PFSK-1 (cell line): ENCODE results near the gene CPAMD8.

ENCODE experiments used
- FOXP2 ChIP-seq: optimal IDR thresholded peaks from 2 replicates; pipeline ENCODE3; 2011; ENCODE audit warnings: borderline replicate concordance, control low read depth, inconsistent platforms; ENCODE audit not compliant: insufficient read depth; ENCODE audit errors: extremely low read length, extremely low read depth
- POLR2AphosphoS5 ChIP-seq: IDR thresholded peaks from 2 replicates; pipeline ENCODE4 v1.6.1; 2012; ENCODE audit warnings: low read depth, mild to moderate bottlenecking, control low read depth, low read length, moderate library complexity
- REST ChIP-seq, 2 experiments: IDR thresholded peaks; 2 replicates each; pipeline versions ENCODE4 v1.6.1 to v1.8.0; 2011 to 2012; ENCODE audit warnings: low read depth in 2 of 2, low read length in 2 of 2, control low read depth in 1 of 2, inconsistent platforms in 1 of 2, mild to moderate bottlenecking in 1 of 2, moderate library complexity in 1 of 2; ENCODE audit not compliant: insufficient read depth in 1 of 2
- SIN3A ChIP-seq: IDR thresholded peaks from 2 replicates; pipeline ENCODE4 v1.6.1; 2012; ENCODE audit warnings: mild to moderate bottlenecking, low read length, moderate library complexity, borderline replicate concordance; ENCODE audit not compliant: insufficient read depth
- TAF1 ChIP-seq: IDR thresholded peaks from 2 replicates; pipeline ENCODE4 v1.6.1; 2012; ENCODE audit warnings: low read length, control low read depth, borderline replicate concordance; ENCODE audit not compliant: insufficient read depth

CPAMD8 gene

GRCh38 chr19:16976446-16976845 is 50.2 kb downstream of the CPAMD8 start:
- TF ChIP-seq TAF1 (no peak), POLR2AphosphoS5 (no peak), REST (IDR thresholded peaks at IDR 0.05; ENCODE audit: insufficient read depth in 1 of 2, low read depth in 2 of 2, low read length in 2 of 2) (no peak), SIN3A (no peak), FOXP2 (no peak)

GRCh38 chr19:16970821-16971220 is 55.8 kb downstream of the CPAMD8 start:
- TF ChIP-seq POLR2AphosphoS5: no peak
- no peak for TF ChIP-seq FOXP2
- no peak for TF ChIP-seq REST (IDR thresholded peaks at IDR 0.05; ENCODE audit: insufficient read depth in 1 of 2, low read depth in 2 of 2, low read length in 2 of 2)

GRCh38 chr19:16969135-16969534 is 57.5 kb downstream of the CPAMD8 start:
- no peak for TF ChIP-seq POLR2AphosphoS5
- no peak for TF ChIP-seq REST (IDR thresholded peaks at IDR 0.05; ENCODE audit: insufficient read depth in 1 of 2, low read depth in 2 of 2, low read length in 2 of 2)
- no peak for TF ChIP-seq TAF1
- no peak for TF ChIP-seq SIN3A
- TF ChIP-seq FOXP2: no peak

GRCh38 chr19:16957855-16958254 is 68.8 kb downstream of the CPAMD8 start:
- TF ChIP-seq POLR2AphosphoS5: no peak
- no peak for TF ChIP-seq SIN3A
- no peak for TF ChIP-seq FOXP2
- TF ChIP-seq TAF1: no peak

GRCh38 chr19:16957151-16957701 is 69.4 kb downstream of the CPAMD8 start:
- TF ChIP-seq TAF1 (no peak), POLR2AphosphoS5 (no peak), FOXP2 (no peak), REST (IDR thresholded peaks at IDR 0.05; ENCODE audit: insufficient read depth in 1 of 2, low read depth in 2 of 2, low read length in 2 of 2) (no peak)
